SU-DHL-6 (cell line): ENCODE results near the gene TBRG4.

ENCODE experiments used
- CTCF ChIP-seq: fragments of 200-600 bp; sonication (generic); IDR thresholded peaks from one replicate; pipeline ENCODE4 v1.5.1; 2017; ENCODE audit warnings: antibody characterized with exemption, mild to moderate bottlenecking, low read length, moderate library complexity; ENCODE audit not compliant: insufficient read depth, poor library complexity, severe bottlenecking
- EZH2phosphoT487 ChIP-seq: fragments of 200-600 bp; sonication (generic), shearing (Covaris generic); conservative IDR thresholded peaks from 2 replicates; pipeline ENCODE4 v1.6.1; 2018; ENCODE audit warnings: mild to moderate bottlenecking, antibody characterized with exemption, low read length, moderate library complexity, mixed read lengths

DNA sequence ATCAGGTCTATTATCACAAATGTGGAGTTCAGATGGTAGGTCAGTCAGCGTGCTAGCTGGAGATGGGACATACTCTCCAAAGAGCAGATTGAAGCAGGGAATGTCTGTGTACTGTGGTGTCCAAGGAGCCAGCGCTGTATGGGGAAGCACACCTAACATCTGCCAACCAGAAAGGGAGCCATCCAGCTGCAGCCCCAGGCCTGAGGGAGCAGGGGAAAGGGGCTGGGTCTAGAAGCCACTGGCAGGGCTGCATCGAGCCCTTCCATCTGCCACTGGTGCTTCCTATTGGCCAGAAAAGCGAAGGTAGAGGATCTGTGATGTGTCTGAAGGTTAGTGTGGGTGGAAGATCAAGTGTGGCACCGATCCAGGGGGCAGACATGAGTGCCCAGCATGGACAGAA is 38.1 kb upstream of the TBRG4 start:
- TF ChIP-seq CTCF (no peak), EZH2phosphoT487 (no peak)
